ENCODE results near the gene CDC42SE2. TPM values are rescaled to one million over a fixed set of nuclear protein-coding genes. Genes with fewer than 3 reads are reported as not detected.

Gene CDC42SE2
- total RNA-seq, 4 donors from 2014 or later = 71.8 to 118 (median 91.8) TPM

DNA sequence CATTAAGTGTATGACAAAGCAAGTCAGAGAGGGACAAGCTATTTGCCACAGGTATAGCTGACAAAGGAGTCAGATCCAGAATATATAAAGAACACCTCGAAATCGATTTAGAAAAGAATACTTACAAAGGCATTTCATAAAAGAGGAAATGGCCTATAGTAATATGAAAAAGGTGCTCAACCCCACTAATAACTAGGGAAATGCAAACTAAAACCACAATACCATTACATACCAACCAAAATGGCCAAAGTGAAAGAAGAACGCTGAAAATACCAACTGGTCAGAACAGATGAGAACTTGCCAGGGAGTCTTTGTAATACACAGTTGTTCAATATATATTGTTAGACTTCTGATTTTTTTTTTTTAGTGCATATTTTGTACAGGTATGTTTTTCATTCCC lies 152.9 kb downstream of the CDC42SE2 start:
- Histone ChIP-seq H3K36me3 (peaks cover 0 to 6% (median 0%) of the 10 kb centered on the region in 4 donors), H3K9me3 (no peaks in the 10 kb centered on the region), H3K4me1 (peaks cover 0 to 6% (median 0%) of the 10 kb centered on the region in 4 donors), H3K4me3 (no peak overlapping the region), H3K27ac (no peak overlapping the region), H3K27me3 (no peaks in the 10 kb centered on the region)
- DNase-seq = no peak
- TF ChIP-seq, protein P1, sequence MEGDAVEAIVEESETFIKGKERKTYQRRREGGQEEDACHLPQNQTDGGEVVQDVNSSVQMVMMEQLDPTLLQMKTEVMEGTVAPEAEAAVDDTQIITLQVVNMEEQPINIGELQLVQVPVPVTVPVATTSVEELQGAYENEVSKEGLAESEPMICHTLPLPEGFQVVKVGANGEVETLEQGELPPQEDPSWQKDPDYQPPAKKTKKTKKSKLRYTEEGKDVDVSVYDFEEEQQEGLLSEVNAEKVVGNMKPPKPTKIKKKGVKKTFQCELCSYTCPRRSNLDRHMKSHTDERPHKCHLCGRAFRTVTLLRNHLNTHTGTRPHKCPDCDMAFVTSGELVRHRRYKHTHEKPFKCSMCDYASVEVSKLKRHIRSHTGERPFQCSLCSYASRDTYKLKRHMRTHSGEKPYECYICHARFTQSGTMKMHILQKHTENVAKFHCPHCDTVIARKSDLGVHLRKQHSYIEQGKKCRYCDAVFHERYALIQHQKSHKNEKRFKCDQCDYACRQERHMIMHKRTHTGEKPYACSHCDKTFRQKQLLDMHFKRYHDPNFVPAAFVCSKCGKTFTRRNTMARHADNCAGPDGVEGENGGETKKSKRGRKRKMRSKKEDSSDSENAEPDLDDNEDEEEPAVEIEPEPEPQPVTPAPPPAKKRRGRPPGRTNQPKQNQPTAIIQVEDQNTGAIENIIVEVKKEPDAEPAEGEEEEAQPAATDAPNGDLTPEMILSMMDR (IDR thresholded peaks at IDR 0.05) = no peak
- TF ChIP-seq POLR2AphosphoS5 (IDR thresholded peaks at IDR 0.05) (no peak), EP300 (IDR thresholded peaks at IDR 0.05; ENCODE audit: low read depth) (no peak), POLR2A (IDR thresholded peaks at IDR 0.05) (no peak)
- in situ Hi-C loops (cut with MboI; ENCODE audit: low pct_ligation_motif_present in 1 of 4, low pct_unique_long_range_greater_than_20kb in 1 of 4, low sequenced_read_pairs in 3 of 4) = loop anchor here (10.0 to 25.0 kb wide), 5 partner anchors 252 to 554 kb away; partner anchors contain the start of genes HINT1 (in 3 of the 4) and LYRM7 (in 1 of the 4)
- intact Hi-C loops (cut with DNase I; ENCODE audit: low total_unique reads) = no loop called here
- 49 to 66% methylated on average over 3 of the region's 3 CpGs for WGBS, 2 donors (ENCODE audit: low coverage in 1 of 2)

GRCh38 chr5:131417240-131417869 lies 153.5 kb downstream of the CDC42SE2 start:
- H3K4me3 ChIP-seq = no peak overlapping the region
- DNase-seq = peak; percentile 87
- no peaks in the 10 kb centered on the region for H3K27me3 ChIP-seq
- no peaks in the 10 kb centered on the region for H3K9me3 ChIP-seq
- intact Hi-C loops (cut with DNase I; ENCODE audit: low total_unique reads) = no loop called here
- peaks cover 0 to 6% (median 0%) of the 10 kb centered on the region in 4 donors for H3K36me3 ChIP-seq
- TF ChIP-seq, protein P1 (IDR thresholded peaks at IDR 0.05) = peak; percentile 83 to 88 (median 86)
- no peak for TF ChIP-seq POLR2AphosphoS5 (IDR thresholded peaks at IDR 0.05)
- in situ Hi-C loops (cut with MboI; ENCODE audit: low pct_ligation_motif_present in 1 of 4, low pct_unique_long_range_greater_than_20kb in 1 of 4, low sequenced_read_pairs in 3 of 4) = loop anchor here (10.0 to 25.0 kb wide), 5 partner anchors 253 to 555 kb away; partner anchors contain the start of genes HINT1 (in 3 of the 4) and LYRM7 (in 1 of the 4)
- 17 to 22% methylated on average over 7 of the region's 7 CpGs for WGBS, 2 donors (ENCODE audit: low coverage in 1 of 2)
- no peak overlapping the region for H3K27ac ChIP-seq
- peaks cover 0 to 6% (median 0%) of the 10 kb centered on the region in 4 donors for H3K4me1 ChIP-seq

GRCh38 chr5:131418846-131419245 lies 155.0 kb downstream of the CDC42SE2 start:
- H3K36me3 ChIP-seq = peaks cover 0 to 6% (median 2%) of the 10 kb centered on the region in 4 donors
- 68 to 92% methylated on average over 5 to 7 of the region's 7 CpGs for WGBS, 2 donors (ENCODE audit: low coverage in 1 of 2)
- no peak for DNase-seq
- no peaks in the 10 kb centered on the region for H3K27me3 ChIP-seq
- H3K27ac ChIP-seq = no peak overlapping the region
- no peak overlapping the region for H3K4me3 ChIP-seq
- H3K9me3 ChIP-seq = no peaks in the 10 kb centered on the region
- in situ Hi-C loops (cut with MboI; ENCODE audit: low pct_ligation_motif_present in 1 of 4, low pct_unique_long_range_greater_than_20kb in 1 of 4, low sequenced_read_pairs in 3 of 4) (loop anchor here (10.0 to 25.0 kb wide), 5 partner anchors 254 to 557 kb away; partner anchors contain the start of genes HINT1 (in 3 of the 4) and LYRM7 (in 1 of the 4)), intact Hi-C loops (cut with DNase I; ENCODE audit: low total_unique reads) (no loop called here)
- no peak for TF ChIP-seq EP300 (IDR thresholded peaks at IDR 0.05; ENCODE audit: low read depth)
- no peak for TF ChIP-seq POLR2AphosphoS5 (IDR thresholded peaks at IDR 0.05)
- TF ChIP-seq, protein P1 (IDR thresholded peaks at IDR 0.05) = no peak
- TF ChIP-seq POLR2A (IDR thresholded peaks at IDR 0.05) = no peak
- peaks cover 0 to 6% (median 0%) of the 10 kb centered on the region in 4 donors for H3K4me1 ChIP-seq

DNA sequence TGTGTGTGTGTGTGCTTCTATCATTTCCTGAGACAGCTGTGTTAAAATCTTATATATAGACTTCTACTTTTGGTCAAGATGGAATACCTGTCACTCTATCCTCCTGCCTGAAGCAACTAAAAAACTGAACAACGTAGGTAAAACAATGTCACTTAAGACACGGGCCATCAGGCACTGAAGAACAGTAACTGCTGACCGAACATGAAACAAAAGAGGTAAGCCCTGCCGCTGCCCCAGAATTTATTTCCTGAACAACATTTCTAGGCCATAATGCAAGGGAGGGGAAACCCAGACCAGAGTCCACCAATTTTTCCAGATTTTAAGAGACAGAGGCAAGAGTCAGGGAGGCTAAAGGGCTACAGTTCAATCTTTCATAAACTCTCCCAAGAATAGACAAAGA lies 156.0 kb downstream of the CDC42SE2 start:
- intact Hi-C loops (cut with DNase I; ENCODE audit: low total_unique reads) (no loop called here), in situ Hi-C loops (cut with MboI; ENCODE audit: low pct_ligation_motif_present in 1 of 4, low pct_unique_long_range_greater_than_20kb in 1 of 4, low sequenced_read_pairs in 3 of 4) (loop anchor here (10.0 to 25.0 kb wide), 5 partner anchors 255 to 558 kb away; partner anchors contain the start of genes HINT1 (in 3 of the 4) and LYRM7 (in 1 of the 4))
- no peaks in the 10 kb centered on the region for H3K27me3 ChIP-seq
- peaks cover 0 to 3% (median 1%) of the 10 kb centered on the region in 4 donors for H3K36me3 ChIP-seq
- TF ChIP-seq POLR2A (IDR thresholded peaks at IDR 0.05) = no peak
- TF ChIP-seq, protein P1 (IDR thresholded peaks at IDR 0.05) = no peak
- no peak for TF ChIP-seq EP300 (IDR thresholded peaks at IDR 0.05; ENCODE audit: low read depth)
- TF ChIP-seq POLR2AphosphoS5 (IDR thresholded peaks at IDR 0.05) = no peak
- no peaks in the 10 kb centered on the region for H3K9me3 ChIP-seq
- WGBS, 2 donors (ENCODE audit: low coverage in 1 of 2) = 67 to 72% methylated on average over 2 to 4 of the region's 4 CpGs
- H3K4me1 ChIP-seq = peaks cover 0 to 6% (median 0%) of the 10 kb centered on the region in 4 donors
- H3K4me3 ChIP-seq = no peak overlapping the region
- H3K27ac ChIP-seq = no peak overlapping the region
- DNase-seq = no peak
